ENCODE measurements around the gene NKX6-2.
"Not testable (repeated sequence)": the region's sequence is repeated elsewhere in the genome, so short reads cannot be mapped to it uniquely, and the experiment has no call there.

DNA sequence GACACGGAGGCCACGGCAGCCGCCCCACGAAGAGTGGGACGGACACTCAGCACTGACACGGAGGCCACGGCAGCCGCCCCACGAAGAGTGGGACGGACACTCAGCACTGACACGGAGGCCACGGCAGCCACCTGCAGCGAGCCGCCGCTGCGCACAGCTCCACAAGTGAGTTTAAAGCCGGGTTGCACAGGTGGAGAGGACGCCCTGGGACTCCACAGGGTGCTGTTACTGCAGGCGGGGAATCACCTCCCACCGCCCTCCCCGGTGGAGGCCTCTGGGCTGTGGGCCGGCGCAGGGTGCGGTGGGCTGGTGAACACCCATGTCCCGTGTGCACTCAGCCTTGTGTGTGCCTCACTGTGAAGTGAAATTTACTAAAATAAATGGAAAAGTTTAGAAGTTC, 13.1 kb downstream of the NKX6-2 start:
- TF ChIP-seq, protein P1, sequence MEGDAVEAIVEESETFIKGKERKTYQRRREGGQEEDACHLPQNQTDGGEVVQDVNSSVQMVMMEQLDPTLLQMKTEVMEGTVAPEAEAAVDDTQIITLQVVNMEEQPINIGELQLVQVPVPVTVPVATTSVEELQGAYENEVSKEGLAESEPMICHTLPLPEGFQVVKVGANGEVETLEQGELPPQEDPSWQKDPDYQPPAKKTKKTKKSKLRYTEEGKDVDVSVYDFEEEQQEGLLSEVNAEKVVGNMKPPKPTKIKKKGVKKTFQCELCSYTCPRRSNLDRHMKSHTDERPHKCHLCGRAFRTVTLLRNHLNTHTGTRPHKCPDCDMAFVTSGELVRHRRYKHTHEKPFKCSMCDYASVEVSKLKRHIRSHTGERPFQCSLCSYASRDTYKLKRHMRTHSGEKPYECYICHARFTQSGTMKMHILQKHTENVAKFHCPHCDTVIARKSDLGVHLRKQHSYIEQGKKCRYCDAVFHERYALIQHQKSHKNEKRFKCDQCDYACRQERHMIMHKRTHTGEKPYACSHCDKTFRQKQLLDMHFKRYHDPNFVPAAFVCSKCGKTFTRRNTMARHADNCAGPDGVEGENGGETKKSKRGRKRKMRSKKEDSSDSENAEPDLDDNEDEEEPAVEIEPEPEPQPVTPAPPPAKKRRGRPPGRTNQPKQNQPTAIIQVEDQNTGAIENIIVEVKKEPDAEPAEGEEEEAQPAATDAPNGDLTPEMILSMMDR (IDR thresholded peaks at IDR 0.05; ENCODE audit: low read depth, low read length, missing input control), result not testable (repeated sequence)
- TF ChIP-seq, protein P2, sequence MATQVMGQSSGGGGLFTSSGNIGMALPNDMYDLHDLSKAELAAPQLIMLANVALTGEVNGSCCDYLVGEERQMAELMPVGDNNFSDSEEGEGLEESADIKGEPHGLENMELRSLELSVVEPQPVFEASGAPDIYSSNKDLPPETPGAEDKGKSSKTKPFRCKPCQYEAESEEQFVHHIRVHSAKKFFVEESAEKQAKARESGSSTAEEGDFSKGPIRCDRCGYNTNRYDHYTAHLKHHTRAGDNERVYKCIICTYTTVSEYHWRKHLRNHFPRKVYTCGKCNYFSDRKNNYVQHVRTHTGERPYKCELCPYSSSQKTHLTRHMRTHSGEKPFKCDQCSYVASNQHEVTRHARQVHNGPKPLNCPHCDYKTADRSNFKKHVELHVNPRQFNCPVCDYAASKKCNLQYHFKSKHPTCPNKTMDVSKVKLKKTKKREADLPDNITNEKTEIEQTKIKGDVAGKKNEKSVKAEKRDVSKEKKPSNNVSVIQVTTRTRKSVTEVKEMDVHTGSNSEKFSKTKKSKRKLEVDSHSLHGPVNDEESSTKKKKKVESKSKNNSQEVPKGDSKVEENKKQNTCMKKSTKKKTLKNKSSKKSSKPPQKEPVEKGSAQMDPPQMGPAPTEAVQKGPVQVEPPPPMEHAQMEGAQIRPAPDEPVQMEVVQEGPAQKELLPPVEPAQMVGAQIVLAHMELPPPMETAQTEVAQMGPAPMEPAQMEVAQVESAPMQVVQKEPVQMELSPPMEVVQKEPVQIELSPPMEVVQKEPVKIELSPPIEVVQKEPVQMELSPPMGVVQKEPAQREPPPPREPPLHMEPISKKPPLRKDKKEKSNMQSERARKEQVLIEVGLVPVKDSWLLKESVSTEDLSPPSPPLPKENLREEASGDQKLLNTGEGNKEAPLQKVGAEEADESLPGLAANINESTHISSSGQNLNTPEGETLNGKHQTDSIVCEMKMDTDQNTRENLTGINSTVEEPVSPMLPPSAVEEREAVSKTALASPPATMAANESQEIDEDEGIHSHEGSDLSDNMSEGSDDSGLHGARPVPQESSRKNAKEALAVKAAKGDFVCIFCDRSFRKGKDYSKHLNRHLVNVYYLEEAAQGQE (IDR thresholded peaks at IDR 0.05), result not testable (repeated sequence)
- not testable (repeated sequence) for TF ChIP-seq RAD21 (IDR thresholded peaks at IDR 0.05); YY1 (IDR thresholded peaks at IDR 0.05); GABPA (IDR thresholded peaks at IDR 0.05 in 1 of 2, conservative IDR thresholded peaks at IDR 0.05 in 1 of 2); HNF4A (conservative IDR thresholded peaks at IDR 0.05); EGR1 (IDR thresholded peaks at IDR 0.05; ENCODE audit: low read depth in 2 of 2)
- TF ChIP-seq, protein P3, sequence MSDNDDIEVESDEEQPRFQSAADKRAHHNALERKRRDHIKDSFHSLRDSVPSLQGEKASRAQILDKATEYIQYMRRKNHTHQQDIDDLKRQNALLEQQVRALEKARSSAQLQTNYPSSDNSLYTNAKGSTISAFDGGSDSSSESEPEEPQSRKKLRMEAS (IDR thresholded peaks at IDR 0.05), result not testable (repeated sequence)
- TF ChIP-seq, protein P4, sequence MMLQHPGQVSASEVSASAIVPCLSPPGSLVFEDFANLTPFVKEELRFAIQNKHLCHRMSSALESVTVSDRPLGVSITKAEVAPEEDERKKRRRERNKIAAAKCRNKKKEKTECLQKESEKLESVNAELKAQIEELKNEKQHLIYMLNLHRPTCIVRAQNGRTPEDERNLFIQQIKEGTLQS (IDR thresholded peaks at IDR 0.05), result not testable (repeated sequence)
